H9 (cell line): ENCODE measurements around the gene BRINP2. TPM values are rescaled to one million over a fixed set of nuclear protein-coding genes. Genes with fewer than 3 reads are reported as not detected.

Experiments used
- DNase-seq: peaks from one replicate; pipeline ENCODE4 v3.0.0-alpha.2; 2017
- H2AFZ ChIP-seq: one replicate; pipeline ENCODE4 v1.6.1; 2013; ENCODE audit warnings: mild to moderate bottlenecking, low read length, control low read depth, moderate library complexity
- H2AK5ac ChIP-seq: 2 replicates; pipeline ENCODE4 v1.6.1; 2013; ENCODE audit warnings: low read length, control low read depth, mixed read lengths; ENCODE audit not compliant: insufficient read length
- H2BK120ac ChIP-seq: one replicate; pipeline ENCODE4 v1.6.1; 2013; ENCODE audit warnings: low read depth, mild to moderate bottlenecking, low read length, control low read depth, inconsistent platforms; ENCODE audit not compliant: poor library complexity, severe bottlenecking
- H2BK12ac ChIP-seq: 2 replicates; pipeline ENCODE4 v1.6.1; 2013; ENCODE audit warnings: low read length, control low read depth, mixed read lengths, low read depth; ENCODE audit not compliant: insufficient read length
- H2BK15ac ChIP-seq: 2 replicates; pipeline ENCODE4 v1.6.1; 2013; ENCODE audit warnings: low read depth, low read length, control low read depth
- H2BK20ac ChIP-seq: one replicate; pipeline ENCODE4 v1.6.1; 2013; ENCODE audit warnings: low read depth, mild to moderate bottlenecking, low read length, control low read depth, inconsistent platforms; ENCODE audit not compliant: poor library complexity, severe bottlenecking
- H2BK5ac ChIP-seq: 2 replicates; pipeline ENCODE4 v1.6.1; 2013; ENCODE audit warnings: low read length, control low read depth, mixed read lengths; ENCODE audit not compliant: insufficient read length
- H3K14ac ChIP-seq: 2 replicates; pipeline ENCODE4 v1.6.1; 2013; ENCODE audit warnings: low read length, control low read depth; ENCODE audit not compliant: insufficient read depth
- H3K18ac ChIP-seq: 2 replicates; pipeline ENCODE4 v1.6.1; 2013; ENCODE audit warnings: low read depth, mild to moderate bottlenecking, mixed read lengths, low read length, control low read depth; ENCODE audit not compliant: insufficient read length
- H3K23ac ChIP-seq: 2 replicates; pipeline ENCODE4 v1.6.1; 2013; ENCODE audit warnings: low read length, control low read depth, mixed read lengths, low read depth; ENCODE audit not compliant: insufficient read length
- H3K23me2 ChIP-seq: 2 replicates; pipeline ENCODE4 v1.6.1; 2013; ENCODE audit warnings: low read depth, mild to moderate bottlenecking, mixed read lengths, low read length, control low read depth; ENCODE audit not compliant: insufficient read length, poor library complexity, severe bottlenecking
- H3K27ac ChIP-seq: 2 replicates; pipeline ENCODE4 v1.5.1; 2013; ENCODE audit warnings: low read length, control low read depth, mixed read lengths, low read depth; ENCODE audit not compliant: insufficient read length
- H3K27me3 ChIP-seq: 2 replicates; pipeline ENCODE4 v1.6.1; 2013; ENCODE audit warnings: low read length, control low read depth, inconsistent platforms; ENCODE audit not compliant: insufficient read depth
- H3K4ac ChIP-seq: 2 replicates; pipeline ENCODE4 v1.6.1; 2013; ENCODE audit warnings: low read depth, mild to moderate bottlenecking, control low read depth, inconsistent platforms, low read length, moderate library complexity
- H3K4me1 ChIP-seq: 2 replicates; pipeline ENCODE4 v1.6.1; 2013; ENCODE audit warnings: low read length, control low read depth, inconsistent platforms; ENCODE audit not compliant: insufficient read depth
- H3K4me2 ChIP-seq: 2 replicates; pipeline ENCODE4 v1.6.1; 2013; ENCODE audit warnings: low read length, control low read depth, mixed read lengths; ENCODE audit not compliant: insufficient read length, insufficient read depth
- H3K56ac ChIP-seq: 2 replicates; pipeline ENCODE4 v1.6.1; 2013; ENCODE audit warnings: low read depth, mild to moderate bottlenecking, mixed read lengths, low read length, control low read depth; ENCODE audit not compliant: insufficient read length
- H3K79me1 ChIP-seq: 2 replicates; pipeline ENCODE4 v1.6.1; 2013; ENCODE audit warnings: low read depth, mild to moderate bottlenecking, moderate library complexity, low read length, control low read depth, inconsistent platforms; ENCODE audit not compliant: insufficient read depth, poor library complexity, severe bottlenecking
- H3K79me2 ChIP-seq: 2 replicates; pipeline ENCODE4 v1.6.1; 2013; ENCODE audit warnings: low read length, control low read depth, inconsistent platforms; ENCODE audit not compliant: insufficient read depth
- H3K9ac ChIP-seq: 2 replicates; pipeline ENCODE4 v1.6.1; 2013; ENCODE audit warnings: low read length, control low read depth, mixed read lengths; ENCODE audit not compliant: insufficient read length; ENCODE audit errors: extremely low read depth
- H3K9me3 ChIP-seq: one replicate; pipeline ENCODE4 v1.6.1; 2013; ENCODE audit warnings: low read depth, low read length, inconsistent platforms; ENCODE audit not compliant: control insufficient read depth
- H3T11ph ChIP-seq: one replicate; pipeline ENCODE4 v1.6.1; 2013; ENCODE audit warnings: mild to moderate bottlenecking, low read length, control low read depth, inconsistent platforms
- H4K20me1 ChIP-seq: one replicate; pipeline ENCODE4 v1.6.1; 2013; ENCODE audit not compliant: control insufficient read depth, insufficient read length, insufficient read depth
- H4K5ac ChIP-seq: 2 replicates; pipeline ENCODE4 v1.6.1; 2013; ENCODE audit warnings: low read depth, mild to moderate bottlenecking, mixed read lengths, low read length, control low read depth; ENCODE audit not compliant: insufficient read length
- H4K8ac ChIP-seq: replicated peaks from 2 replicates; pipeline ENCODE4 v1.6.1; 2013; ENCODE audit warnings: low read length, control low read depth, mixed read lengths, low read depth; ENCODE audit not compliant: insufficient read length
- H4K91ac ChIP-seq: 2 replicates; pipeline ENCODE4 v1.6.1; 2013; ENCODE audit warnings: low read depth, mild to moderate bottlenecking, moderate library complexity, mixed read lengths, low read length, control low read depth; ENCODE audit not compliant: insufficient read length
- H3K27ac Mint-ChIP-seq, 3 experiments: 2 replicates in 2 of 3; 3 replicates in 1 of 3; pipeline ENCODE4 v1.8.0; 2020 to 2021; ENCODE audit warnings: mixed read lengths in 3 of 3, mild to moderate bottlenecking in 1 of 3, moderate library complexity in 1 of 3
- H3K27me3 Mint-ChIP-seq: 2 replicates; pipeline ENCODE4 v1.8.0; 2021; ENCODE audit warnings: low read depth, mild to moderate bottlenecking, moderate library complexity, mixed read lengths
- H3K36me3 Mint-ChIP-seq, 3 experiments: 2 replicates in 2 of 3; 3 replicates in 1 of 3; pipeline ENCODE4 v1.8.0; 2020 to 2021; ENCODE audit warnings: low read depth in 3 of 3, mixed read lengths in 3 of 3; ENCODE audit not compliant: insufficient read depth in 1 of 3
- H3K4me1 Mint-ChIP-seq, 2 experiments: 2 replicates each; pipeline ENCODE4 v1.8.0; 2020; ENCODE audit warnings: mixed read lengths in 2 of 2
- H3K4me3 Mint-ChIP-seq, 2 experiments: 2 replicates in 1 of 2; 3 replicates in 1 of 2; pipeline ENCODE4 v1.8.0; 2020 to 2021; ENCODE audit warnings: mild to moderate bottlenecking in 2 of 2, mixed read lengths in 2 of 2, moderate library complexity in 1 of 2
- H3K9me3 Mint-ChIP-seq, 2 experiments: 2 replicates in 1 of 2; 3 replicates in 1 of 2; pipeline ENCODE4 v1.8.0; 2020; ENCODE audit warnings: mild to moderate bottlenecking in 2 of 2, mixed read lengths in 2 of 2, moderate library complexity in 1 of 2
- CTCF ChIP-seq: fragments of 200-600 bp; sonication (generic); conservative IDR thresholded peaks from 3 replicates; pipeline ENCODE4 v1.8.0; 2021; ENCODE audit warnings: antibody characterized with exemption, mild to moderate bottlenecking
- WGBS: extraction: QIAGEN DNeasy Blood & Tissue Kit; methylation state at CpG from one replicate; pipeline ENCODE4 v1.1.7; 2013; ENCODE audit warnings: missing lambda C conversion rate, low lambda C conversion rate, mixed read lengths; ENCODE audit not compliant: insufficient read length; ENCODE audit errors: extremely low coverage; 5-methylcytosine and 5-hydroxymethylcytosine counted together
- total RNA-seq: library from RNA; stranded (reverse); gene quantifications from 2 replicates; pipeline ENCODE4 v1.2.1, GENCODE V29; 2021

The BRINP2 gene
- total RNA-seq, 1 experiment from 2014 or later, result not detected

- Histone ChIP-seq H2BK20ac (no peak overlapping the region), H3K79me2 (no peaks in the 10 kb centered on the region), H3K56ac (no peak overlapping the region), H2BK12ac (no peak overlapping the region), H3K27ac (no peak overlapping the region), H2BK5ac (no peak overlapping the region), H3K4me2 (no peak overlapping the region), H3K4me1 (no peaks in the 10 kb centered on the region), H2AK5ac (no peak overlapping the region), H3K18ac (no peak overlapping the region), H3K27me3 (no peaks in the 10 kb centered on the region), H2AFZ (no peak overlapping the region), H4K8ac (no peak overlapping the region), H3K23me2 (no peaks in the 10 kb centered on the region), H3K9me3 (no peaks in the 10 kb centered on the region), H4K5ac (no peak overlapping the region), H3K9ac (no peak overlapping the region), H2BK15ac (no peak overlapping the region), H3K79me1 (no peaks in the 10 kb centered on the region), H3K14ac (no peak overlapping the region), H2BK120ac (no peak overlapping the region), H3K23ac (no peak overlapping the region), H3K4ac (no peak overlapping the region), H4K20me1 (no peaks in the 10 kb centered on the region), H4K91ac (no peak overlapping the region), H3T11ph (no peak overlapping the region)
- H3K9me3 Mint-ChIP-seq, result no peaks in the 10 kb centered on the region
- TF ChIP-seq CTCF, result no peak
- H3K36me3 Mint-ChIP-seq, result no peaks in the 10 kb centered on the region
- peaks cover 12 to 18% of the 10 kb centered on the region in 2 experiments for H3K4me1 Mint-ChIP-seq
- H3K4me3 Mint-ChIP-seq, result no peak overlapping the region
- no peak overlapping the region for H3K27ac Mint-ChIP-seq
- DNase-seq, result no peak
- H3K27me3 Mint-ChIP-seq, result peaks cover 2% of the 10 kb centered on the region
- WGBS, result no CpG with 5 or more reads among the region's 2 CpGs
These were observed 69.0 kb downstream of the BRINP2 start for GRCh38 chr1:177239792-177240191.
